ELF-1 (cell line): ENCODE results near the gene KCNG2.

Experiments used
- DNase-seq: peaks from one replicate; pipeline ENCODE4 v3.0.0-alpha.2; 2016; ENCODE audit warnings: low read depth, low spot score

The KCNG2 gene

DNA sequence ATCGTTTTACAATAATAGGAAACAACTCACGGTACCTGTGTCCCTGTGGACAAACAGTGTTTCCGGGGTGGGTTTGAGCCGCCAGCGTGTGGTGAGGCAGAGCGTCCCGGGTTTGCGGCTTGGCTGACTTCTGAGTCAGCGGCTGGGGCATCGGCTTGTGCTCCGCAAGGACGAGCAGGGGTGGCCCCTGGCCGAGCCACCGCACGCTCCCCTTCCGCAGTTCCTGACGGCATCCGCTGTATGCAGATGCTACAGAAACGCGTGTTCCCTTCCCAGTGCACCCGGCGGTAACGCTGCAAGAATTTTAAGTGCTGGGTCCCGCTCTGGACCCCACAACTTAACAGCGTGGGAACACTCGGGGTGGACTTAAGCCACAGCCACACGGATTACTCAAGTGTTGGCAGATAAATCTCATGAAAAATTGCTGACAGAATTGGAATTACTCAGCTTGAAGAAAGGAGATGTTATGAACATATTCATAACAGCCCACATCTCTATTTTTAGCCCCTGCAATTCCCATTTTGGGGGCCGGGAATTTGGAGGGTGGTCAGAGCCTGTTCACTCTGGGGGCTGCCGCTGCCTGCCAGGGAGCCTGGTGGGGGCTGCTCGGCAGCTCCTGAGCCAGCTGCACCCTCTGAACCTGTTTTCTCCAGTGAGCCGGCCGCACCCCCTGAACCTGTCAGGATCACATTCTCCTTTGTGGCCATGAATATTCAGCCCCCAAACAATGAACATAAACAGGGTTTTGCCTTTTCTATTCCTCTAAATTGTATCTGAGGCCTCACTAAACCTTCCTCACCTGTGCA, 12.6 kb upstream of the KCNG2 start:
- DNase-seq, result no peak

- no peak for DNase-seq
Observed at GRCh38 chr18:79785831-79786230, 11.9 kb upstream of the KCNG2 start.

- DNase-seq, result no peak
Observed at GRCh38 chr18:79786304-79786703, 11.4 kb upstream of the KCNG2 start.

GRCh38 chr18:79786786-79787526, 10.8 kb upstream of the KCNG2 start:
- DNase-seq, result no peak

- no peak for DNase-seq
Observed at GRCh38 chr18:79787527-79787864, 10.2 kb upstream of the KCNG2 start.

GRCh38 chr18:79787865-79788733, 9.6 kb upstream of the KCNG2 start:
- DNase-seq, result no peak

GRCh38 chr18:79788734-79789085, 9.0 kb upstream of the KCNG2 start:
- DNase-seq, result no peak

DNA sequence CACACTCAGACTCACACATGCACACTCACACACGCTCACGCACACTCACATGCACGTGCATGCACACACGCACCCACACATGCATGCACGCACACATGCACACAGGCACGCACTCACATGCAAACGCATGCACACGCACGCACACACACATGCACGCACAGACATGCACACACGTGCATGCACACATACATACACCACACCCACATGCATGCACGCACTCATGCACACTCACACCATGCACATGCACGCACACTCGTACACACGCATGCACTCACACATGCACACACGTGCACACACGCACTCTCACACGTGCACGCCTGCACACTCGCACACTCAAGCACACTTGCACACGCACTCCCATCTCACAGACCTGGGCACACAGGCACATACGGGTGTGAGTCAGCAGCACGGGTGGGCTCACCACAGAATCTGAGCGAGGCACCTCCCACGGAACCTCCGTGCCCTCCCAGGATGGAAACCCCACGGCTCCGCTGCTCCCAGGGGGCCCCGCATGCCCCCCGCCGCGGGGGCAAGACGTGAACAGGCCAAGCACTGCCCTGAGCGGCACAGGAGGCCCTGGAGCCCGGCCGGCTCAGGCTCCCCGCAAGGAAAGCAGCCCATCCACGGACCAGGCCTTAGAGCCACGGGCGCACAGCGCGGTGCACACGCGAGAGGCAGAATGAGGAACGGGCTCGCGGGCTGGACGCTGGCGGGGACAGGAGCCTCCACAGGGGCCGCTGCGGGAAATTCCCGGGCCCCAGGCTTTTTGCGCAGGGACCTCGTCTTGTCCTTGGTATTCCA, 8.4 kb upstream of the KCNG2 start:
- no peak for DNase-seq

- no peak for DNase-seq
Observed at GRCh38 chr18:79789901-79790890, 7.5 kb upstream of the KCNG2 start.

DNA sequence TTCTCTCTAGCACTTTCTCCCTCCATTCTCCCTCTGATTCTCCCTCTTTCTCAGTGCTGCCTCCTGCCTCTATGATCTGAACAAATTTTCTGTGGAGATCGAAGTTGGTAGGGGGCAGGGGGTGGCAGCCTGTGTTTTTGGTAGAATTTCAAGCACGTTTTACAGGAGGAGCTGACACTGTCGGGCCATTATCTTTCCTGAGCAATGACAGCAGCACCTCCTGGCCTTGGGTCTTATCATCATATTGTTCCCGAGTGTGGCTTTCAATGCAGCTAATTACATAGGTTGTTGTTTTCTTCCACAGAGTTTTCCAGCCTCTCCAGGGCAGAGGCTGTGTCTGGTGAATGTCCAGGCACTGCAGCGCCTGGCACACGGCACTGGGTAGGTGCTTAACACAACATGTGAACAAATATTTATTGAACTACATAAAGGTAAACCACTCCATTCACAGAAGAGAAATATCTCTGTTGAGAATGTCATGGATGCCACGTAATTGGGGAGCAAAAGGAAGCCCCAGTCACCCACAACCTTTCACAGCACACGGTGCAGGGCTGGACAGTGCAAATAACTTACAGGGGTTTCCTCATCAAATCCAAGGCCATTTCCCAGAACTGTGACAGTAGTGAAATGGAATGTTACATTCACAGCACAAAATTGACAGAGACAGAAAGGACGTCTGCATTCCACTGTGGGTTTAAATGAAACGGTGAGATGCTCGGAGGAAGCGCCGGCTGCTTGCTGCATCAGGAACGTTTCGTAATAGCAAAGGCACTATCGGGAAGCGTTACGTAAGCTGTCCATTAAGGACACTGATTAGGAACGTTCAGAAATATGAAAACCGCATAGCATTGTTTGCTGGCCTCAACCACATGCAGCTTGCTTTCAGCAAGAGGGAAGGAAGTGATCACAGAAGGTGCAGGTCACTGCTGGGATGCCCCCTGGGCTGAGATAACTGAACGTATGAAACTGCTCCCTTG, 6.5 kb upstream of the KCNG2 start:
- no peak for DNase-seq

DNA sequence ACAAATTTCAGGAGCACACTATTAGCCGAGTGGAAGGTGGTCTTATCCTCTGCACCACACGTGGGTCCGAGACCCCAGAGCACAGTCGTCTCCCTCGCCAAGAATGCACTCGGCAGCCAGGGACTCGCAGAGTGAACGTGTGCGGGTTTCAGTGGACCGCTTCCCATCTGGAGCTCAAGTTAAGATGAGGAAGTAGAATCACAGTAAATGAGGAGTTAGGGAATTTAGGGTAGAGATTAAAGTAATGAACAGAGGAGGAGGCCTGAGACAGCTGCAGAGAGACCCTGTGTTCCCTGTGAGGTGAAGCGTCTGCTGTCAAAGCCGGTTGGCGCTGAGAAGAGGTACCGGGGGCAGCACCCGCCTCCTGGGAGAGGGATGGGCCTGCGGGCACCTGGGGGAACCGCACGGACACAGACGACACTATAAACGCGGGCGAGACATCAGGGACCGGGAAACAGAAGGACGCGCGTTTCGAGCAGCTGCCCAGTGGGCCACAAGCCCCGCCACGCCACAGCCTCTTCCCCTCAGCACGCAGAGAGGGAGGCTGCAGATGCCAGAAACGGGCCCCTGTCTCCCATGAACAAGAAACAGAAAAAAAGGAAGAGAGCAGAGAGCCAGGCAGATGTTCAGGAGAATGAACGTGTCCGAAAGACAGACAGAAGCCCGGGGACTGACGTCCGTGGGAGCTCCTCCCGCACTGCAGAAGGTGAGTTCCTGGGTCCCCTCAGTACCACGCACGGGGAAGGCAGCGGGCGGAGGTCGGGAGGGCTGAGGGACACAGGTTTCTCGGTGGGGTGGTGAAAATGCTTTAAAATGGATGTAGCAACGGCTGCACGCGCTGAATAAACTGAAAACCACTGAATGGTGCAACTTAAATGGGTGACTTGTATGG, 5.4 kb upstream of the KCNG2 start:
- no peak for DNase-seq

GRCh38 chr18:79792988-79793355, 4.8 kb upstream of the KCNG2 start:
- DNase-seq, result no peak

GRCh38 chr18:79794846-79795245, 2.9 kb upstream of the KCNG2 start:
- DNase-seq, result no peak

DNA sequence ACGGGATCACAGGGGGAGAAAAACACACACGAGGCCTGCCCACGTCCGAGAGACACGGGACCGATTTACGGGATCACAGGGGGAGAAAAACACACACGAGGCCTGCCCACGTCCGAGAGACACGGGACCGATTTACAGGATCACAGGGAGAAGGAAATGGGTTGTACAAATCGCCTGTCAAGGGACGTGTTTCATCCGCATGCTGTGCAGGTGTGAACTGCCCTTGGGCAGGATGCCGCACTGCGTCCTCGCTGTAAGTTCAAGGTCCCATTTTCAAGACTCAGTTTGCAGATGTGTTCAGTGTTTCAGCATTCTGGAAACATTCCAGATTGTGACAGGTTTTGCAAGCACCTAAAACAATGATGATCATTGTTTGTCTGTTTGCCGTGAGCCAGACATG, 2.3 kb upstream of the KCNG2 start:
- DNase-seq, result no peak

GRCh38 chr18:79796016-79796415, 1.7 kb upstream of the KCNG2 start:
- DNase-seq, result no peak

GRCh38 chr18:79796531-79797405, 970 bp upstream of the KCNG2 start:
- DNase-seq, result no peak

GRCh38 chr18:79798346-79798998, 734 bp downstream of the KCNG2 start:
- no peak for DNase-seq
